ENCODE measurements around the gene CSPG5. TPM values are rescaled to one million over a fixed set of nuclear protein-coding genes. Genes with fewer than 3 reads are reported as not detected.

The CSPG5 gene
- total RNA-seq, 1 donor from 2014 or later: 1.1 TPM

DNA sequence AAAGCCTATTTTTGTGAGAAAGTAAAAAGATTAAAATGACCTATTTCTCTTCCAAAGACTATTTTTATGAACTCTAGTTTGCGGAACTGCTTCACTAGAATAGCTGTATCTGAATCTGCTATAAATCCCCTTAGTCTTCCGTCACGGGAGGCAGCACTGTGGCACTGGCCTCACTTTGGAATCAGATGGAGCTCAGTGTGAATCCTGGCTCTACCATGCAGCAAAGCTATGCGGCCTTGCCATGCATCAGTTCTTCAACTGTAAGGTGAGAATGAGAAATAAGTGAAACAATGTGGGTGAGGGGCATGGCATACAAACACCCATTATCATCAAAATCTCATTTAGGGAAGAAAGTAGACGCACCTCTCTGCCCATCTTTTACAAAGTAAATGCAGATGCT is 27.5 kb upstream of the CSPG5 start:
- Mint-ChIP-seq H3K4me3 (no peak overlapping the region), H3K27ac (no peak overlapping the region), H3K4me1 (peaks cover 18% of the 10 kb centered on the region), H3K27me3 (ENCODE audit: low read depth) (no peaks in the 10 kb centered on the region), H3K9me3 (no peaks in the 10 kb centered on the region), H3K36me3 (peaks cover 53% of the 10 kb centered on the region)
- no peak for DNase-seq (ENCODE audit: low spot score in 2 of 2, unreplicated experiment in 2 of 2)
- TF ChIP-seq, protein P1, sequence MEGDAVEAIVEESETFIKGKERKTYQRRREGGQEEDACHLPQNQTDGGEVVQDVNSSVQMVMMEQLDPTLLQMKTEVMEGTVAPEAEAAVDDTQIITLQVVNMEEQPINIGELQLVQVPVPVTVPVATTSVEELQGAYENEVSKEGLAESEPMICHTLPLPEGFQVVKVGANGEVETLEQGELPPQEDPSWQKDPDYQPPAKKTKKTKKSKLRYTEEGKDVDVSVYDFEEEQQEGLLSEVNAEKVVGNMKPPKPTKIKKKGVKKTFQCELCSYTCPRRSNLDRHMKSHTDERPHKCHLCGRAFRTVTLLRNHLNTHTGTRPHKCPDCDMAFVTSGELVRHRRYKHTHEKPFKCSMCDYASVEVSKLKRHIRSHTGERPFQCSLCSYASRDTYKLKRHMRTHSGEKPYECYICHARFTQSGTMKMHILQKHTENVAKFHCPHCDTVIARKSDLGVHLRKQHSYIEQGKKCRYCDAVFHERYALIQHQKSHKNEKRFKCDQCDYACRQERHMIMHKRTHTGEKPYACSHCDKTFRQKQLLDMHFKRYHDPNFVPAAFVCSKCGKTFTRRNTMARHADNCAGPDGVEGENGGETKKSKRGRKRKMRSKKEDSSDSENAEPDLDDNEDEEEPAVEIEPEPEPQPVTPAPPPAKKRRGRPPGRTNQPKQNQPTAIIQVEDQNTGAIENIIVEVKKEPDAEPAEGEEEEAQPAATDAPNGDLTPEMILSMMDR (IDR thresholded peaks at IDR 0.05; ENCODE audit: unreplicated experiment): no peak

DNA sequence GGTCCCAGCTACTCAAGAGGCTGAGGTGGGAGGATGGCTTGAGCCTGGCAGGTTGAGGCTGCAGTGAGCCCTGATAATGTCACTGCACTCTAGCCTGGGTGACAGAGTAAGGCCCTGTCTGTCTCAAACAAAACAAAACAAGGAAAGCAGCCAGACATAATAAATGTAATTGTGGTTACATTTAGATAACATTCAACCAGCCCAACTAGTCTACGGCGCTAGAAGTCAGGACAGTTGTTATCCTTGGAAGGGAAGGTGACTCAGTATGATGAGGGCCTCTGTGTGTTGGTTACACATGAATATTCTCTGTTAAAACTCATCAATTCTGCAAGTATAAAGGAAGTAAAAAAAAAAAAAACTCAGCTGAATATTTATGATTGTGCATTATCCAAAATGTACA is 27.0 kb upstream of the CSPG5 start:
- Mint-ChIP-seq H3K9me3 (no peaks in the 10 kb centered on the region), H3K4me3 (no peak overlapping the region), H3K27ac (no peak overlapping the region), H3K4me1 (peaks cover 18% of the 10 kb centered on the region), H3K27me3 (ENCODE audit: low read depth) (no peaks in the 10 kb centered on the region), H3K36me3 (peaks cover 48% of the 10 kb centered on the region)
- TF ChIP-seq, protein P1 (IDR thresholded peaks at IDR 0.05; ENCODE audit: unreplicated experiment): no peak
- no peak for DNase-seq (ENCODE audit: low spot score in 2 of 2, unreplicated experiment in 2 of 2)

DNA sequence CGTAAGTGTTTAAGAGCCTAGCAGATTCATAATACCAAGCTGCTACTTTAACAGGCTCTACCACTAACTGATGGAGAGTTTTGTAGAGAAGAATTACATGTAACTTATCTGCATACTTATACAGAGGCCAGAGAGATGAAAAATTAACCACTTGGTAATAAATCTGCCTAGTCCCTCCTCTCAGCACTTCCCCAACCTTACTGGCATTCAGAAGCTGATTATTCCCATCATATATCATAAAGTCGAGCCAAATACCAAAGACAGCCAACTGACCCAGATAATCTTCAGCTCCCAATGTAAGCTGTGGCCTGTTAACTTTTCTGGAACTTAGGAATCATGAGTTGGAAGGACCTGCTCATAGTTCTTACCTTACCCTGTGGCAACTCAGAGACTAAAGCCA is 25.5 kb upstream of the CSPG5 start:
- Mint-ChIP-seq H3K4me1 (peaks cover 18% of the 10 kb centered on the region), H3K36me3 (peaks cover 39% of the 10 kb centered on the region), H3K9me3 (no peaks in the 10 kb centered on the region), H3K27ac (peak overlapping the region; percentile 20), H3K4me3 (no peak overlapping the region), H3K27me3 (ENCODE audit: low read depth) (no peaks in the 10 kb centered on the region)
- no peak for DNase-seq (ENCODE audit: low spot score in 2 of 2, unreplicated experiment in 2 of 2)
- TF ChIP-seq, protein P1 (IDR thresholded peaks at IDR 0.05; ENCODE audit: unreplicated experiment): no peak

DNA sequence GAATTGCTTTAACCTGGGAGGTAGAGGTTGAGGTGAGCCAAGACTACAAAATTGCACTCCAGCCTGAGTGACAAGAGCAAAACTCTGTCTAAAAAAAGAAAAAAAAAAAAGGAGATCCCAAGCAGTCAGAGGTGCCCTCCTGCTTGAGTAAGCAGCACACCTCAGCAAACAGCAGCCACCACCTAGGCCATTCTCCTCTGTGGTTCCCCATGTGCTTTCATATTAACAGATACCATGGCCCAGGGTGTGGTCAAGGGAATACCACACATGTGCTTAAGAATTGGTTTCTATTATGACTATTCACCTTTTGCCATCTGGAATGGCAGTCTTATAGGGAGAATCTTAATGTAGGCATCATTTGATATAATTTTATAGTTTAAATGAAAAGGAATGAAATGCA is 24.7 kb upstream of the CSPG5 start:
- H3K27me3 Mint-ChIP-seq (ENCODE audit: low read depth): no peaks in the 10 kb centered on the region
- no peak overlapping the region for H3K27ac Mint-ChIP-seq
- H3K4me1 Mint-ChIP-seq: peaks cover 16% of the 10 kb centered on the region
- TF ChIP-seq, protein P1 (IDR thresholded peaks at IDR 0.05; ENCODE audit: unreplicated experiment): no peak
- peaks cover 35% of the 10 kb centered on the region for H3K36me3 Mint-ChIP-seq
- H3K4me3 Mint-ChIP-seq: no peak overlapping the region
- DNase-seq (ENCODE audit: low spot score in 2 of 2, unreplicated experiment in 2 of 2): no peak
- no peaks in the 10 kb centered on the region for H3K9me3 Mint-ChIP-seq

DNA sequence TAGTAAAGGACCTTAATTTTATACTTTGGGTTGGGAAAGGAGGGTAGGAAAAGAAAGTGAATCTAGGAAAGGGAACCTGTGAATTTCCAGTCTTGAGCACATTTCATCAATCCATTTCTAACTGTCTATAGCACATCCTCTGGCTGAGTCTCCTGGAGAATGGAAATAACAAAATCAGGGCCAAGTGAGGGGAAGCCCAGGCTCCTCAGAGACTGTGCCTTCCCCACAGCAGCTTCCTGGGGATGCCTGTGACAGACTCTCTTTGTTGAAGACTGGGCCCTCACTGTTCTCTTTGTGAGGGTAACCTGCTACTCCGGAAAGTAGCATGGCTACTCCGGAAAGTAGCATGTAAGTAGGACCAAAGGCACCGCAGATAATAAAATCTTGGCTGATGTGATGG is 22.6 kb upstream of the CSPG5 start:
- Mint-ChIP-seq H3K9me3 (no peaks in the 10 kb centered on the region), H3K36me3 (peaks cover 37% of the 10 kb centered on the region), H3K27ac (peak overlapping the region; percentile 25), H3K4me1 (peaks cover 15% of the 10 kb centered on the region), H3K27me3 (ENCODE audit: low read depth) (no peaks in the 10 kb centered on the region), H3K4me3 (no peak overlapping the region)
- no peak for DNase-seq (ENCODE audit: low spot score in 2 of 2, unreplicated experiment in 2 of 2)
- TF ChIP-seq, protein P1 (IDR thresholded peaks at IDR 0.05; ENCODE audit: unreplicated experiment): no peak

DNA sequence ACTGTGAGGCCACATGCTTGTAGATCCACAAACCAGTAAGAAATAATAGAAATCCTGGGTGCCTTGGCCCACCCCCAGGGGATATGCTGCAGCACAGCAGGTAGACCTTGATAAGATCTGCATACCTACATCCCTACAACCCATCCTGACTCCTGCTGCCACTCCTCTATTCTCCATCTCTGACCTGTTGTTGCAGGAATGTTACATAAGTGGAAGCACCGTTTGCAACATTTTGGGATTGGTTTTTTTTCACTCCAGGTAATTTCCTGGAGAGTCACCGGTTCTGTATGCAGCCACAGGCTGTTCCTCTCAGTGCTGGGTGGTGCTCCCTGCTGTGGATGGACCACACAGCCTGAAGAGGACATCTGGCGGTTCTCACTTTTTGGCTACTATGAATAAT is 16.1 kb upstream of the CSPG5 start:
- Mint-ChIP-seq H3K9me3 (no peaks in the 10 kb centered on the region), H3K27me3 (ENCODE audit: low read depth) (no peaks in the 10 kb centered on the region), H3K4me1 (no peaks in the 10 kb centered on the region), H3K4me3 (no peak overlapping the region), H3K36me3 (peaks cover 59% of the 10 kb centered on the region), H3K27ac (no peak overlapping the region)
- TF ChIP-seq, protein P1 (IDR thresholded peaks at IDR 0.05; ENCODE audit: unreplicated experiment): no peak
- no peak for DNase-seq (ENCODE audit: low spot score in 2 of 2, unreplicated experiment in 2 of 2)

Measured in mesothelial cell of epicardium (in vitro differentiated cells).